Measurements from ENCODE around the gene SLC38A11.

DNA sequence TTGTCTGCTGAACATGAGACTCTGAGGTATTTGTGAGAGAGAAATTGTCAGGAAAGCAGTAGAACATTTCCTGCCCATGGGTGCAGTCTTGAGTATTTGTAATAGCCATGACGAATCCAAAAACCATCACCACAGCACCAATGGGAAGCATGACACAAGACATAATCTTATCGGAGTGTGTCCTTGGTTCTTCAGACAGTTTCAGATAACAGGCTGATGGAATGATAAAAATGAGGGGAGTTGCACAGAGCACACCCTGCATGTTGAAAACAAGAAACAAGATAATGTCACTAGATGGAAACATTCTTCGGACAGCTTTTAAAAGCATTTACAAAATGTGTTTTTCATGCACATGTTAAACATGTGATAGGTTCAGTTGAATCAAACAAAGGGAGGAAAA, 56.9 kb downstream of the SLC38A11 start:
- TF ChIP-seq, protein P1, sequence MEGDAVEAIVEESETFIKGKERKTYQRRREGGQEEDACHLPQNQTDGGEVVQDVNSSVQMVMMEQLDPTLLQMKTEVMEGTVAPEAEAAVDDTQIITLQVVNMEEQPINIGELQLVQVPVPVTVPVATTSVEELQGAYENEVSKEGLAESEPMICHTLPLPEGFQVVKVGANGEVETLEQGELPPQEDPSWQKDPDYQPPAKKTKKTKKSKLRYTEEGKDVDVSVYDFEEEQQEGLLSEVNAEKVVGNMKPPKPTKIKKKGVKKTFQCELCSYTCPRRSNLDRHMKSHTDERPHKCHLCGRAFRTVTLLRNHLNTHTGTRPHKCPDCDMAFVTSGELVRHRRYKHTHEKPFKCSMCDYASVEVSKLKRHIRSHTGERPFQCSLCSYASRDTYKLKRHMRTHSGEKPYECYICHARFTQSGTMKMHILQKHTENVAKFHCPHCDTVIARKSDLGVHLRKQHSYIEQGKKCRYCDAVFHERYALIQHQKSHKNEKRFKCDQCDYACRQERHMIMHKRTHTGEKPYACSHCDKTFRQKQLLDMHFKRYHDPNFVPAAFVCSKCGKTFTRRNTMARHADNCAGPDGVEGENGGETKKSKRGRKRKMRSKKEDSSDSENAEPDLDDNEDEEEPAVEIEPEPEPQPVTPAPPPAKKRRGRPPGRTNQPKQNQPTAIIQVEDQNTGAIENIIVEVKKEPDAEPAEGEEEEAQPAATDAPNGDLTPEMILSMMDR (optimal IDR thresholded peaks at IDR 0.05 in 1 of 3, IDR thresholded peaks at IDR 0.05 in 1 of 3, conservative IDR thresholded peaks at IDR 0.05 in 1 of 3; ENCODE audit: extremely low read depth in 1 of 3, insufficient read depth in 2 of 3, low read length in 3 of 3), result no peak
- no peak for TF ChIP-seq EZH2 (IDR thresholded peaks at IDR 0.05; ENCODE audit: low read length)

All from keratinocyte (primary cell).